Thoracic aorta (tissue), 2 donors: ENCODE results near the gene SORBS1. TPM values are rescaled to one million over a fixed set of nuclear protein-coding genes. Genes with fewer than 3 reads are reported as not detected.

Source experiments
- ATAC-seq: fragments of 150-250 bp; one replicate; pipeline ENCODE4 v1.8.0; 2017; ENCODE audit warnings: low read depth; ENCODE audit not compliant: insufficient number of reproducible peaks, low FRiP score
- DNase-seq: peaks from one replicate; pipeline ENCODE4 v3.0.0-alpha.2; 2020; ENCODE audit warnings: low spot score
- H3K27ac ChIP-seq, 2 donors: fragments of 200-600 bp; sonication (generic); 1 replicate in 1 of 2; 2 replicates in 1 of 2; pipeline ENCODE4 v1.5.1; 2016; ENCODE audit warnings: mild to moderate bottlenecking in 2 of 2, moderate library complexity in 2 of 2
- H3K27me3 ChIP-seq: fragments of 200-600 bp; sonication (generic); replicated peaks from 2 replicates; pipeline ENCODE4 v1.6.0; 2016; ENCODE audit warnings: mild to moderate bottlenecking; ENCODE audit not compliant: insufficient read depth
- H3K36me3 ChIP-seq: fragments of 200-600 bp; sonication (generic); one replicate; pipeline ENCODE4 v1.5.1; 2016
- H3K4me1 ChIP-seq, 2 donors: fragments of 200-600 bp; sonication (generic); 1 replicate in 1 of 2; 2 replicates in 1 of 2; pipeline versions ENCODE4 v1.5.1 to v1.6.0; 2016; ENCODE audit warnings: low read depth in 2 of 2, mild to moderate bottlenecking in 1 of 2; ENCODE audit not compliant: control insufficient read depth in 1 of 2
- H3K4me3 ChIP-seq: fragments of 200-600 bp; sonication (generic); 2 replicates; pipeline ENCODE4 v1.5.1; 2016; ENCODE audit warnings: mild to moderate bottlenecking
- H3K9me3 ChIP-seq: fragments of 200-600 bp; sonication (generic); 2 replicates; pipeline ENCODE4 v1.5.1; 2016
- total RNA-seq, 2 donors: library from RNA; depleted of rRNA; stranded (reverse); fragments of >200 nt; gene quantifications; one replicate each; pipeline versions ENCODE4 v1.1.0 to v1.2.3, GENCODE V29; 2016
- TF ChIP-seq, protein P1 (sequence below): fragments of 200-600 bp; sonication (generic); IDR thresholded peaks from one replicate; pipeline ENCODE4 v1.5.1; 2019; ENCODE audit warnings: antibody characterized with exemption

Gene SORBS1
- total RNA-seq, 2 donors from 2014 or later, result 1,110 to 1,659 TPM

DNA sequence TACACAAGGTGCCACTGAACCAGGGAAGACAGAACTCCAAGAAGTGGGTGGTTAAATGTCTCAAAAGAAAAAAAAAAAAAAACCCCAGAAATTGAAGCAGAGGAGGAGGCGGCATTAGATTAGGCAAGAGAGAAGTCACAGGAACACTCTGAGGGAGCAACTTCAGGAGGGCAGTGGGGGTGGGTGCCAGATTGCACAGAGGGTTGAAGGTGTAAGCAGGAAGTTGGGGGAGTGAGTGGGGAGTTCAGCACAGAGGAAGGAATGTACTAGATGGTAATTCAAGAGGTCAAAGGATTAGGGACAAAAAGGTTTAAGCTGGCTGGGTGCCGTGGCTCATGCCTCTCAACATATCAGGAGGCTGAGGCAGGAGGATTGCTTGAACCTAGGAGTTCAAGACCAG is 160.4 kb downstream of the SORBS1 start:
- H3K4me1 ChIP-seq, result peaks cover 18 to 99% of the 10 kb centered on the region in 2 donors
- TF ChIP-seq, protein P1, sequence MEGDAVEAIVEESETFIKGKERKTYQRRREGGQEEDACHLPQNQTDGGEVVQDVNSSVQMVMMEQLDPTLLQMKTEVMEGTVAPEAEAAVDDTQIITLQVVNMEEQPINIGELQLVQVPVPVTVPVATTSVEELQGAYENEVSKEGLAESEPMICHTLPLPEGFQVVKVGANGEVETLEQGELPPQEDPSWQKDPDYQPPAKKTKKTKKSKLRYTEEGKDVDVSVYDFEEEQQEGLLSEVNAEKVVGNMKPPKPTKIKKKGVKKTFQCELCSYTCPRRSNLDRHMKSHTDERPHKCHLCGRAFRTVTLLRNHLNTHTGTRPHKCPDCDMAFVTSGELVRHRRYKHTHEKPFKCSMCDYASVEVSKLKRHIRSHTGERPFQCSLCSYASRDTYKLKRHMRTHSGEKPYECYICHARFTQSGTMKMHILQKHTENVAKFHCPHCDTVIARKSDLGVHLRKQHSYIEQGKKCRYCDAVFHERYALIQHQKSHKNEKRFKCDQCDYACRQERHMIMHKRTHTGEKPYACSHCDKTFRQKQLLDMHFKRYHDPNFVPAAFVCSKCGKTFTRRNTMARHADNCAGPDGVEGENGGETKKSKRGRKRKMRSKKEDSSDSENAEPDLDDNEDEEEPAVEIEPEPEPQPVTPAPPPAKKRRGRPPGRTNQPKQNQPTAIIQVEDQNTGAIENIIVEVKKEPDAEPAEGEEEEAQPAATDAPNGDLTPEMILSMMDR, result no peak
- DNase-seq (no peak), ATAC-seq (no peak)
- no peaks in the 10 kb centered on the region for H3K9me3 ChIP-seq
- H3K4me3 ChIP-seq, result no peak overlapping the region
- peaks cover 82% of the 10 kb centered on the region for H3K36me3 ChIP-seq
- peak overlapping the region; percentile 87 to 95 for H3K27ac ChIP-seq
- H3K27me3 ChIP-seq, result no peaks in the 10 kb centered on the region

DNA sequence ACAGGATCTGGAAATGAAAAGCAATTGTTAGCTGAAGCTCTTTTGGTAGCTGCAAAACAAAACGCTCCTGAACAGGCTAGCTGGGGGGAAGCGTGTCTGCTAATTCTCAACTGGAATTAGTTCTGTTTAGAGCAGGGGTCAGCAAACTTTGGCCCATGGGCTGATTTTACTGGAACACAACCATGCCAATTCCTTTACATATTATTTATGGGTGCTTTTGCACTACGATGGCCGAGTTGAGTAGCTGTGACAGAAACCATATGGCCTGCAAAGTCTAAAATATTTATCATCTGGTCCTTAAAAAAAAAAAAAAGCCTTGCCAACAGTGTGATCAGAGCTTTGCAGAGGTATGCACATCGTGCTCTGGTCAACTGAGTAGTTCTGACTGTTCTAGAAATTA is 162.0 kb downstream of the SORBS1 start:
- Histone ChIP-seq H3K27me3 (no peaks in the 10 kb centered on the region), H3K4me3 (no peak overlapping the region), H3K4me1 (peaks cover 6 to 99% of the 10 kb centered on the region in 2 donors), H3K27ac (peak overlapping the region; percentile 87 to 95), H3K9me3 (no peaks in the 10 kb centered on the region), H3K36me3 (peaks cover 81% of the 10 kb centered on the region)
- no peak for DNase-seq
- no peak for ATAC-seq
- TF ChIP-seq, protein P1, result no peak

DNA sequence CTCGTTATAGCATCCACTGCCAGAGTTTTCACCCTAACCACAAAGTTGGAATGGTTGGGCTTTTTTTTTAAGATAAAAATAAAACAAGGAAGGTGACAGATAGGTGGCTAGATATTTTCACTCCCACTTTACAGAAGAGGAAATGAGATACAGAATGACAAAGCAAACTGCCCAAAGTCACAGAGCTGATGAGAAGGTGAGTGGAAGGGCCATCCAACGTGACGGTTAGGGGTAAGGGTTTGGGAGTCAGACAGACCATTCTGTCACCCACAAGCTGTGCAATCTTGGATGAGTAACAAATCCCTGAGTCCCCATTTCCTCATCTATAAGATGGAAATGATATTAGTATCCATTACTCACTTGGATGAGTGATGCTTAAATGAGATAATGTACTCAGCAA is 163.4 kb downstream of the SORBS1 start:
- TF ChIP-seq, protein P1, result no peak
- H3K27ac ChIP-seq, result peak overlapping the region; percentile 87 to 95
- peaks cover 76% of the 10 kb centered on the region for H3K36me3 ChIP-seq
- DNase-seq, result no peak
- ATAC-seq, result no peak
- H3K9me3 ChIP-seq, result no peaks in the 10 kb centered on the region
- H3K4me3 ChIP-seq, result no peak overlapping the region
- H3K27me3 ChIP-seq, result no peaks in the 10 kb centered on the region
- peaks cover 16 to 100% of the 10 kb centered on the region in 2 donors for H3K4me1 ChIP-seq

DNA sequence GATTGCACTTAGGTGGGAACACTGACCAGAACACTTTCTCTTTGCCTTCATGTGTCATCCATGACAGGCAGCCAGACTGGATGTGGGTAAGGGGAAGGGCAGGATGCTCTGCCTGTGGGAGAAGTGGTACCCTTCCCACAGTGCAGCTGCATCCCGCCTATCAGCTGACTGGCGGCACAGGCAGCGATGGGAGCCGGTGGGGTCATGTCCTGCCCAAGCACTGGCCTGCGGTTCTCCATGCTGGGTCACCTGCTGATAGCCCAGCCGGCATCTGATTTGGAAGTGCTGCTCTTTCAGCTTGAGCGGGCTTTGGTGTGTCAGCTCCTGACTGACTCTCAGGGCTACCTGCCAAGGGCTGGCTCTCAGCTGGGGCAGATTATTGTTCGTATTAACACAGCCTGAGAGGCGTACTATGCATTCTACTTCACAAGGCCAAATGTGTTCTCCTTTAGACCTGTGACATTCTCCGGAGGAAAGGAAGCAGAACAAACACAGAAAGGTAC is 165.2 kb downstream of the SORBS1 start:
- DNase-seq (no peak), ATAC-seq (no peak)
- Histone ChIP-seq H3K27ac (peak overlapping the region; percentile 87 to 95), H3K9me3 (no peaks in the 10 kb centered on the region), H3K4me1 (peaks cover 34 to 100% of the 10 kb centered on the region in 2 donors), H3K27me3 (no peaks in the 10 kb centered on the region), H3K4me3 (no peak overlapping the region), H3K36me3 (peaks cover 66% of the 10 kb centered on the region)
- TF ChIP-seq, protein P1, result no peak

DNA sequence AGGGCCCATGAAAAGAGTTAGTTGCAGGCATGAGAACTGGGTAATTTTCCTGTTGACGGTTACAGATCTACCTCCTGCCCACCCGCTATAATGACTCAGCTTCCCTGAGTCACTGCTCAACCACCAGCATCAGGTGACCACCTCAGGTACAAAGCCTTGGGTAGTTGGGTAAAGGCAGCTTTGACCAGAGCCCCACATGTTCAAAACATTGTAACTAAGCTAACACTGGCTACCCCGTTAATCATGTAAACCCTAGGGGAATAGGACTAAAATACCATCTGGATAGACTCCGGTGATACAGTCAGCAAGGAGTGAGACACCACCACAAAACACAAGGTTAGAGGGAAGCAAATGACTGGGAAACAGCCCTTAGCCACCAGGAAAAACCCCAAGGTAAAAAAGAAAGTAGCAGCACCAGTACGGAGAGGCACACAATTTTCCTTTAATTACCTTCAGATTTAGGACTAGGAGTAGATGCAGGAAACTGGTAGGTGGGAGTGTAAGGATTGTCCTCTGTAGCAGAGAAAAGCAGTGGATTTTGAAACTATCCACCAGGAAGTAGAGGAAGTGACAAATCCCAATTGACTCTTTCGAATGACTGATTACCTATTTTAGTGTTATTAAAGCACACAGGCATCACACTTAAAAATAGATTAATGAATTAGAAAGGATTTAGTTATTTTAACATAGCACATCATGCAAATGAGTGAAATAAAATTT is 166.8 kb downstream of the SORBS1 start:
- peak overlapping the region; percentile 87 to 95 for H3K27ac ChIP-seq
- no peaks in the 10 kb centered on the region for H3K27me3 ChIP-seq
- no peak overlapping the region for H3K4me3 ChIP-seq
- TF ChIP-seq, protein P1, result no peak
- no peak for DNase-seq
- ATAC-seq, result no peak
- H3K36me3 ChIP-seq, result peaks cover 61% of the 10 kb centered on the region
- no peaks in the 10 kb centered on the region for H3K9me3 ChIP-seq
- peaks cover 47 to 100% of the 10 kb centered on the region in 2 donors for H3K4me1 ChIP-seq
